H9 (cell line): ENCODE data around the gene SIVA1. TPM values are rescaled to one million over a fixed set of nuclear protein-coding genes. Genes with fewer than 3 reads are reported as not detected.

Source experiments
- DNase-seq: peaks from one replicate; pipeline ENCODE4 v3.0.0-alpha.2; 2017
- H2AFZ ChIP-seq: one replicate; pipeline ENCODE4 v1.6.1; 2013; ENCODE audit warnings: mild to moderate bottlenecking, low read length, control low read depth, moderate library complexity
- H2AK5ac ChIP-seq: 2 replicates; pipeline ENCODE4 v1.6.1; 2013; ENCODE audit warnings: low read length, control low read depth, mixed read lengths; ENCODE audit not compliant: insufficient read length
- H2BK120ac ChIP-seq: one replicate; pipeline ENCODE4 v1.6.1; 2013; ENCODE audit warnings: low read depth, mild to moderate bottlenecking, low read length, control low read depth, inconsistent platforms; ENCODE audit not compliant: poor library complexity, severe bottlenecking
- H2BK12ac ChIP-seq: 2 replicates; pipeline ENCODE4 v1.6.1; 2013; ENCODE audit warnings: low read length, control low read depth, mixed read lengths, low read depth; ENCODE audit not compliant: insufficient read length
- H2BK15ac ChIP-seq: 2 replicates; pipeline ENCODE4 v1.6.1; 2013; ENCODE audit warnings: low read depth, low read length, control low read depth
- H2BK20ac ChIP-seq: one replicate; pipeline ENCODE4 v1.6.1; 2013; ENCODE audit warnings: low read depth, mild to moderate bottlenecking, low read length, control low read depth, inconsistent platforms; ENCODE audit not compliant: poor library complexity, severe bottlenecking
- H2BK5ac ChIP-seq: 2 replicates; pipeline ENCODE4 v1.6.1; 2013; ENCODE audit warnings: low read length, control low read depth, mixed read lengths; ENCODE audit not compliant: insufficient read length
- H3K14ac ChIP-seq: 2 replicates; pipeline ENCODE4 v1.6.1; 2013; ENCODE audit warnings: low read length, control low read depth; ENCODE audit not compliant: insufficient read depth
- H3K18ac ChIP-seq: 2 replicates; pipeline ENCODE4 v1.6.1; 2013; ENCODE audit warnings: low read depth, mild to moderate bottlenecking, mixed read lengths, low read length, control low read depth; ENCODE audit not compliant: insufficient read length
- H3K23ac ChIP-seq: 2 replicates; pipeline ENCODE4 v1.6.1; 2013; ENCODE audit warnings: low read length, control low read depth, mixed read lengths, low read depth; ENCODE audit not compliant: insufficient read length
- H3K23me2 ChIP-seq: 2 replicates; pipeline ENCODE4 v1.6.1; 2013; ENCODE audit warnings: low read depth, mild to moderate bottlenecking, mixed read lengths, low read length, control low read depth; ENCODE audit not compliant: insufficient read length, poor library complexity, severe bottlenecking
- H3K27ac ChIP-seq: 2 replicates; pipeline ENCODE4 v1.5.1; 2013; ENCODE audit warnings: low read length, control low read depth, mixed read lengths, low read depth; ENCODE audit not compliant: insufficient read length
- H3K27me3 ChIP-seq: 2 replicates; pipeline ENCODE4 v1.6.1; 2013; ENCODE audit warnings: low read length, control low read depth, inconsistent platforms; ENCODE audit not compliant: insufficient read depth
- H3K4ac ChIP-seq: 2 replicates; pipeline ENCODE4 v1.6.1; 2013; ENCODE audit warnings: low read depth, mild to moderate bottlenecking, control low read depth, inconsistent platforms, low read length, moderate library complexity
- H3K4me1 ChIP-seq: 2 replicates; pipeline ENCODE4 v1.6.1; 2013; ENCODE audit warnings: low read length, control low read depth, inconsistent platforms; ENCODE audit not compliant: insufficient read depth
- H3K4me2 ChIP-seq: 2 replicates; pipeline ENCODE4 v1.6.1; 2013; ENCODE audit warnings: low read length, control low read depth, mixed read lengths; ENCODE audit not compliant: insufficient read length, insufficient read depth
- H3K56ac ChIP-seq: 2 replicates; pipeline ENCODE4 v1.6.1; 2013; ENCODE audit warnings: low read depth, mild to moderate bottlenecking, mixed read lengths, low read length, control low read depth; ENCODE audit not compliant: insufficient read length
- H3K79me1 ChIP-seq: 2 replicates; pipeline ENCODE4 v1.6.1; 2013; ENCODE audit warnings: low read depth, mild to moderate bottlenecking, moderate library complexity, low read length, control low read depth, inconsistent platforms; ENCODE audit not compliant: insufficient read depth, poor library complexity, severe bottlenecking
- H3K79me2 ChIP-seq: 2 replicates; pipeline ENCODE4 v1.6.1; 2013; ENCODE audit warnings: low read length, control low read depth, inconsistent platforms; ENCODE audit not compliant: insufficient read depth
- H3K9ac ChIP-seq: 2 replicates; pipeline ENCODE4 v1.6.1; 2013; ENCODE audit warnings: low read length, control low read depth, mixed read lengths; ENCODE audit not compliant: insufficient read length; ENCODE audit errors: extremely low read depth
- H3K9me3 ChIP-seq: one replicate; pipeline ENCODE4 v1.6.1; 2013; ENCODE audit warnings: low read depth, low read length, inconsistent platforms; ENCODE audit not compliant: control insufficient read depth
- H3T11ph ChIP-seq: one replicate; pipeline ENCODE4 v1.6.1; 2013; ENCODE audit warnings: mild to moderate bottlenecking, low read length, control low read depth, inconsistent platforms
- H4K20me1 ChIP-seq: one replicate; pipeline ENCODE4 v1.6.1; 2013; ENCODE audit not compliant: control insufficient read depth, insufficient read length, insufficient read depth
- H4K5ac ChIP-seq: 2 replicates; pipeline ENCODE4 v1.6.1; 2013; ENCODE audit warnings: low read depth, mild to moderate bottlenecking, mixed read lengths, low read length, control low read depth; ENCODE audit not compliant: insufficient read length
- H4K8ac ChIP-seq: replicated peaks from 2 replicates; pipeline ENCODE4 v1.6.1; 2013; ENCODE audit warnings: low read length, control low read depth, mixed read lengths, low read depth; ENCODE audit not compliant: insufficient read length
- H4K91ac ChIP-seq: 2 replicates; pipeline ENCODE4 v1.6.1; 2013; ENCODE audit warnings: low read depth, mild to moderate bottlenecking, moderate library complexity, mixed read lengths, low read length, control low read depth; ENCODE audit not compliant: insufficient read length
- H3K27ac Mint-ChIP-seq, 3 experiments: 2 replicates in 2 of 3; 3 replicates in 1 of 3; pipeline ENCODE4 v1.8.0; 2020 to 2021; ENCODE audit warnings: mixed read lengths in 3 of 3, mild to moderate bottlenecking in 1 of 3, moderate library complexity in 1 of 3
- H3K27me3 Mint-ChIP-seq: 2 replicates; pipeline ENCODE4 v1.8.0; 2021; ENCODE audit warnings: low read depth, mild to moderate bottlenecking, moderate library complexity, mixed read lengths
- H3K36me3 Mint-ChIP-seq, 3 experiments: 2 replicates in 2 of 3; 3 replicates in 1 of 3; pipeline ENCODE4 v1.8.0; 2020 to 2021; ENCODE audit warnings: low read depth in 3 of 3, mixed read lengths in 3 of 3; ENCODE audit not compliant: insufficient read depth in 1 of 3
- H3K4me1 Mint-ChIP-seq, 2 experiments: 2 replicates each; pipeline ENCODE4 v1.8.0; 2020; ENCODE audit warnings: mixed read lengths in 2 of 2
- H3K4me3 Mint-ChIP-seq, 2 experiments: 2 replicates in 1 of 2; 3 replicates in 1 of 2; pipeline ENCODE4 v1.8.0; 2020 to 2021; ENCODE audit warnings: mild to moderate bottlenecking in 2 of 2, mixed read lengths in 2 of 2, moderate library complexity in 1 of 2
- H3K9me3 Mint-ChIP-seq, 2 experiments: 2 replicates in 1 of 2; 3 replicates in 1 of 2; pipeline ENCODE4 v1.8.0; 2020; ENCODE audit warnings: mild to moderate bottlenecking in 2 of 2, mixed read lengths in 2 of 2, moderate library complexity in 1 of 2
- CTCF ChIP-seq: fragments of 200-600 bp; sonication (generic); conservative IDR thresholded peaks from 3 replicates; pipeline ENCODE4 v1.8.0; 2021; ENCODE audit warnings: antibody characterized with exemption, mild to moderate bottlenecking
- whole genome bisulfite sequencing: extraction: QIAGEN DNeasy Blood & Tissue Kit; methylation state at CpG from one replicate; pipeline ENCODE4 v1.1.7; 2013; ENCODE audit warnings: missing lambda C conversion rate, low lambda C conversion rate, mixed read lengths; ENCODE audit not compliant: insufficient read length; ENCODE audit errors: extremely low coverage; 5-methylcytosine and 5-hydroxymethylcytosine counted together
- total RNA-seq: library from RNA; stranded (reverse); gene quantifications from 2 replicates; pipeline ENCODE4 v1.2.1, GENCODE V29; 2021

The SIVA1 gene
- total RNA-seq, 1 experiment from 2014 or later: 125 TPM

- no peak overlapping the region for H3K4ac ChIP-seq
- no peak overlapping the region for H2BK20ac ChIP-seq
- no peaks in the 10 kb centered on the region for H3K23me2 ChIP-seq
- Mint-ChIP-seq H3K4me1 (peaks cover 6 to 9% of the 10 kb centered on the region in 2 experiments), H3K27ac (peak overlapping the region in 1 of 3 experiments; percentile 28; a peak in 1 of 7 replicates), H3K27me3 (peaks cover 28% of the 10 kb centered on the region), H3K36me3 (peaks cover 0 to 3% (median 0%) of the 10 kb centered on the region in 3 experiments; a peak in 2 of 7 replicates), H3K4me3 (no peak overlapping the region), H3K9me3 (peaks cover 0 to 3% of the 10 kb centered on the region in 2 experiments; a peak in 1 of 5 replicates)
- H3K9ac ChIP-seq: no peak overlapping the region
- no peaks in the 10 kb centered on the region for H3K79me1 ChIP-seq
- DNase-seq: no peak
- no CpG with 5 or more reads among the region's 21 CpGs for WGBS
- no peak overlapping the region for H3K23ac ChIP-seq
- no peaks in the 10 kb centered on the region; the same call in 1 of the 2 replicates for H3K27me3 ChIP-seq
- no peak overlapping the region for H2BK5ac ChIP-seq
- H3K18ac ChIP-seq: no peak overlapping the region
- no peak overlapping the region for H4K8ac ChIP-seq
- H4K91ac ChIP-seq: no peak overlapping the region
- H4K20me1 ChIP-seq: peaks cover 2% of the 10 kb centered on the region
- no peak overlapping the region for H3K56ac ChIP-seq
- no peaks in the 10 kb centered on the region for H3K4me1 ChIP-seq
- no peak overlapping the region for H2BK120ac ChIP-seq
- no peaks in the 10 kb centered on the region for H3K9me3 ChIP-seq
- H3K27ac ChIP-seq: no peak overlapping the region
- no peak overlapping the region for H2BK15ac ChIP-seq
- H2AK5ac ChIP-seq: no peak overlapping the region
- H3K4me2 ChIP-seq: no peak overlapping the region
- H3K14ac ChIP-seq: peak overlapping the region; percentile 17; the same call in 1 of the 2 replicates
- no peak overlapping the region for H2BK12ac ChIP-seq
- no peaks in the 10 kb centered on the region for H3K79me2 ChIP-seq
- H4K5ac ChIP-seq: no peak overlapping the region
- peak; percentile 34 for TF ChIP-seq CTCF
- no peak overlapping the region for H3T11ph ChIP-seq
- H2AFZ ChIP-seq: no peak overlapping the region
These were observed 26.1 kb upstream of the SIVA1 start for GRCh38 chr14:104726600-104727451.
